ENCODE data around the gene LAPTM5.

DNA sequence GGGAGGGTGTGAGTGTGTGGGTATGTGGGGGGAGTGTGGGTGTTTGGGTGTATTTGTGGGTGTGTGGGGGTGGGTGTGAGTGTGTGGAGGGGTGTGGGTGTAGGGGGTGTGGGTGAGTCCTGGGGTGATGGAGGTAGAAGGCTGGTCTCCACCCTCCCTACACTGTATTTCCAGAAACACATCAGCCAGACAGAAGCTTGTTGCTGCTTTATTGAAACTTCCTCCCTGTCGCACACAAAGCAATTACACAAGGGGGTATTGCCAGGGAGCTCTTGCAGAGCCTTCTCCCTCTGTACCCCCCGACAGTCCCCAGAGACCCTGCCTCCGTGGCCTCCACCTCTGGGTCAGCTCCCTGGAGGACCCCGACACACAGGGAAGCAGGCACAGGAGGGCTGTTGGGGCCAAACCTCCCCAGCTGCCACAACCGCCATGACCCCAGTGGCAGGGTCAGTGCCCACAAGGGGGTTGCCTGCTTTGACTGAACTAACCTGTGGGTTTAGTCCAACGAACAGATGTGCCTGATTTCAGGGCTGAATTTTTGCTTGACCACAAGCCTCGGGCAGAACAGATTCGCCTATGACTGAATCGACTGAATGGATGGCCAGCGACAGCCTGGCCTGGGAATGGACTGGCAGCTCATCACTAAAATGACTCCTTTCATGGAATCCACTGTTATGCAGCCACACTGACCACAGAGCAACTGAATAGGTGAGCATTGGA lies 25.1 kb downstream of the LAPTM5 start:
- TF ChIP-seq, protein P1, sequence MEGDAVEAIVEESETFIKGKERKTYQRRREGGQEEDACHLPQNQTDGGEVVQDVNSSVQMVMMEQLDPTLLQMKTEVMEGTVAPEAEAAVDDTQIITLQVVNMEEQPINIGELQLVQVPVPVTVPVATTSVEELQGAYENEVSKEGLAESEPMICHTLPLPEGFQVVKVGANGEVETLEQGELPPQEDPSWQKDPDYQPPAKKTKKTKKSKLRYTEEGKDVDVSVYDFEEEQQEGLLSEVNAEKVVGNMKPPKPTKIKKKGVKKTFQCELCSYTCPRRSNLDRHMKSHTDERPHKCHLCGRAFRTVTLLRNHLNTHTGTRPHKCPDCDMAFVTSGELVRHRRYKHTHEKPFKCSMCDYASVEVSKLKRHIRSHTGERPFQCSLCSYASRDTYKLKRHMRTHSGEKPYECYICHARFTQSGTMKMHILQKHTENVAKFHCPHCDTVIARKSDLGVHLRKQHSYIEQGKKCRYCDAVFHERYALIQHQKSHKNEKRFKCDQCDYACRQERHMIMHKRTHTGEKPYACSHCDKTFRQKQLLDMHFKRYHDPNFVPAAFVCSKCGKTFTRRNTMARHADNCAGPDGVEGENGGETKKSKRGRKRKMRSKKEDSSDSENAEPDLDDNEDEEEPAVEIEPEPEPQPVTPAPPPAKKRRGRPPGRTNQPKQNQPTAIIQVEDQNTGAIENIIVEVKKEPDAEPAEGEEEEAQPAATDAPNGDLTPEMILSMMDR (IDR thresholded peaks at IDR 0.05; ENCODE audit: low read length) = no peak
- TF ChIP-seq EZH2 (optimal IDR thresholded peaks at IDR 0.05; ENCODE audit: low read depth, low read length) = no peak

Data from MM.1S (cell line).